Type B pancreatic cell (in vitro differentiated cells): Measurements from ENCODE around the gene CUL2. TPM values are rescaled to one million over a fixed set of nuclear protein-coding genes. Genes with fewer than 3 reads are reported as not detected.
"Not testable (repeated sequence)": the region's sequence is repeated elsewhere in the genome, so short reads cannot be mapped to it uniquely, and the experiment has no call there.

Experiments
- DNase-seq: peaks from one replicate; pipeline ENCODE4 v3.0.0; 2021; ENCODE audit warnings: mixed read lengths; ENCODE audit not compliant: unreplicated experiment; ENCODE audit errors: extremely low spot score
- H3K27ac Mint-ChIP-seq: 2 replicates; pipeline ENCODE4 v1.8.0; 2021; ENCODE audit warnings: mild to moderate bottlenecking, mixed read lengths
- H3K27me3 Mint-ChIP-seq: 2 replicates; pipeline ENCODE4 v1.8.0; 2021; ENCODE audit warnings: mixed read lengths
- H3K36me3 Mint-ChIP-seq: 2 replicates; pipeline ENCODE4 v1.8.0; 2021; ENCODE audit warnings: mixed read lengths
- H3K4me1 Mint-ChIP-seq: one replicate; pipeline ENCODE4 v1.8.0; 2021; ENCODE audit warnings: mixed read lengths; ENCODE audit not compliant: unreplicated experiment
- H3K4me3 Mint-ChIP-seq: 2 replicates; pipeline ENCODE4 v1.8.0; 2021; ENCODE audit warnings: mild to moderate bottlenecking, mixed read lengths
- H3K9me3 Mint-ChIP-seq: 2 replicates; pipeline ENCODE4 v1.8.0; 2021; ENCODE audit warnings: mixed read lengths
- total RNA-seq: library from RNA; stranded (reverse); gene quantifications from 2 replicates; pipeline ENCODE4 v1.2.1, GENCODE V29; 2021; ENCODE audit warnings: low replicate concordance
- TF ChIP-seq, protein P1 (sequence below): fragments of 200-600 bp; sonication (generic); conservative IDR thresholded peaks from 2 replicates; pipeline ENCODE4 v1.5.0; 2021; ENCODE audit warnings: antibody characterized with exemption, mild to moderate bottlenecking

The CUL2 gene
- total RNA-seq, 1 donor from 2014 or later = 36.4 TPM

GRCh38 chr10:34996843-34997242, 93.3 kb downstream of the CUL2 start:
- TF ChIP-seq, protein P1, sequence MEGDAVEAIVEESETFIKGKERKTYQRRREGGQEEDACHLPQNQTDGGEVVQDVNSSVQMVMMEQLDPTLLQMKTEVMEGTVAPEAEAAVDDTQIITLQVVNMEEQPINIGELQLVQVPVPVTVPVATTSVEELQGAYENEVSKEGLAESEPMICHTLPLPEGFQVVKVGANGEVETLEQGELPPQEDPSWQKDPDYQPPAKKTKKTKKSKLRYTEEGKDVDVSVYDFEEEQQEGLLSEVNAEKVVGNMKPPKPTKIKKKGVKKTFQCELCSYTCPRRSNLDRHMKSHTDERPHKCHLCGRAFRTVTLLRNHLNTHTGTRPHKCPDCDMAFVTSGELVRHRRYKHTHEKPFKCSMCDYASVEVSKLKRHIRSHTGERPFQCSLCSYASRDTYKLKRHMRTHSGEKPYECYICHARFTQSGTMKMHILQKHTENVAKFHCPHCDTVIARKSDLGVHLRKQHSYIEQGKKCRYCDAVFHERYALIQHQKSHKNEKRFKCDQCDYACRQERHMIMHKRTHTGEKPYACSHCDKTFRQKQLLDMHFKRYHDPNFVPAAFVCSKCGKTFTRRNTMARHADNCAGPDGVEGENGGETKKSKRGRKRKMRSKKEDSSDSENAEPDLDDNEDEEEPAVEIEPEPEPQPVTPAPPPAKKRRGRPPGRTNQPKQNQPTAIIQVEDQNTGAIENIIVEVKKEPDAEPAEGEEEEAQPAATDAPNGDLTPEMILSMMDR = no peak
- Mint-ChIP-seq H3K27ac (no peak overlapping the region), H3K36me3 (peaks cover 3% of the 10 kb centered on the region), H3K4me3 (no peak overlapping the region), H3K9me3 (no peaks in the 10 kb centered on the region), H3K27me3 (no peaks in the 10 kb centered on the region), H3K4me1 (peaks cover 22% of the 10 kb centered on the region)
- DNase-seq = no peak

- Mint-ChIP-seq H3K27ac (no peak overlapping the region), H3K4me3 (no peak overlapping the region), H3K36me3 (peaks cover 3% of the 10 kb centered on the region), H3K27me3 (no peaks in the 10 kb centered on the region), H3K4me1 (peaks cover 22% of the 10 kb centered on the region), H3K9me3 (no peaks in the 10 kb centered on the region)
- TF ChIP-seq, protein P1 = no peak
- no peak for DNase-seq
These were observed 94.2 kb downstream of the CUL2 start for GRCh38 chr10:34995925-34996324.

DNA sequence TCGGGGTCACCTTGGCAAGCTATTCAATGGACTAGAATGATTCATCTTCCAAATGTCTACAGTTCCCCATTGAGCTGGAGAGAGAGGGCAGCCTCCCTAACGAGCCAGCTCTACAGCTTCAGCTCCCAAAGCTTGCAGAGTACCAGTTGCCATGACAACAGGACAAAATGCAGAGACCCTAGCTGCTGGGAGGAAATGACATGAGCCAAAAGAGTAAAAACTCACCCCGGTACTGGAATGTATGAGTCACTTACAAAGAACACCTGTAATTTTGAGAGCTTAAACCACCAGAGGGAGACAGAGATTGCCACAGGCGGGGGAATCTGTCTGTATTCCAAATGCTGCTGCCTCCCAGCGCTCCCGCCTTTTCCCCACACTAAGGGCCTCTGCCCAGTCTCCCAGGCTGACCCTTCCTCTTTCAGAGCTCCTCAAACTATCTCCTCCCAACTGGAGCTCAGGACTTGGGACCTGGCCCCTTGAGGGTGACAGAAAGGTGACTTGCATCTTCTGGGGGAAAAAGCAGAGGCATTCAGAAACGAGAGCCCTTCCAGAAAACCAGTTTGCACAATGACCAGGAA, 95.5 kb downstream of the CUL2 start:
- Mint-ChIP-seq H3K4me1 (peaks cover 20% of the 10 kb centered on the region), H3K4me3 (no peak overlapping the region), H3K9me3 (no peaks in the 10 kb centered on the region), H3K36me3 (peaks cover 2% of the 10 kb centered on the region), H3K27me3 (no peaks in the 10 kb centered on the region), H3K27ac (peak overlapping the region; percentile 82)
- DNase-seq = no peak
- TF ChIP-seq, protein P1 = peak; percentile 87

- H3K27ac Mint-ChIP-seq = no peak overlapping the region
These were observed 96.4 kb downstream of the CUL2 start for GRCh38 chr10:34993782-34994181.

GRCh38 chr10:34991117-34991516, 99.0 kb downstream of the CUL2 start:
- H3K27ac Mint-ChIP-seq, DNase-seq, H3K36me3 Mint-ChIP-seq, H3K4me3 Mint-ChIP-seq, H3K27me3 Mint-ChIP-seq, H3K9me3 Mint-ChIP-seq: not testable (repeated sequence)
- peaks cover 27% of the 10 kb centered on the region for H3K4me1 Mint-ChIP-seq

More at GRCh38 chr10:34993782-34994181, 96.4 kb downstream of the CUL2 start:
- H3K4me3 Mint-ChIP-seq = no peak overlapping the region
- peaks cover 25% of the 10 kb centered on the region for H3K4me1 Mint-ChIP-seq
- no peaks in the 10 kb centered on the region for H3K9me3 Mint-ChIP-seq
- TF ChIP-seq, protein P1 = no peak
- no peaks in the 10 kb centered on the region for H3K36me3 Mint-ChIP-seq
- H3K27me3 Mint-ChIP-seq = no peaks in the 10 kb centered on the region
- no peak for DNase-seq

DNA sequence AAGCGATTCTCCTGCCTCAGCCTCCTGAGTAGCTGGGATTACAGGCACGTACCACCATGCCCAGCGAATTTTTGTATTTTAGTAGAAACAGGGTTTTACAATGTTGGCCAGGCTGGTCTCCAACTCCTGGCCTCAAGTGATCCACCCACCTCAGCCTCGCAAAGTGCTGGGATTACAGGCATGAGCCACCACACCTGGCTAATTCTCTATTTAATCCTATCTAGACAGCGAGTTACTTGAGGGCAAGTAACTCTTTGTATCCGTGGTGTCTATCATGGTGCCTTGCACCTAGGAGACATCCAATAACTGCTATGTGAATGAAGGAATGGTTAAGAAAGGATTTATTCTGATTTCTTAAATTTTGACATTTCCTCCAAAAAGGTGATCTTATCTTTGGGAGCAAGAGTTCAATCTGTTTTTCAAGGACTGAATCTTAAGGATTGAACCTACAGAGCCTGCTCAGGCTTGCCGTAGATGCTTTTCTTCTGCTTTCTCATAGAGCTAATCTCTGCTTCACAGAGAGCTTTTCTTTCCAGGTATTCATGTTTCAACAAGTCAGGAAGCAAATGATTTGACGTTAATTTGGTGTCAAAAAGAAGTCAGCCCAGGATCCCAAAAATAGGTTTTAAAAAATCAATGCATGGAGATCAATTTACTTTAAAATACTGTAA, 101.6 kb downstream of the CUL2 start:
- no peaks in the 10 kb centered on the region for H3K9me3 Mint-ChIP-seq
- no peak for DNase-seq

More for the DNA sequence above, 101.6 kb downstream of the CUL2 start:
- H3K27ac Mint-ChIP-seq = peak overlapping the region; percentile 6
- H3K36me3 Mint-ChIP-seq = peaks cover 5% of the 10 kb centered on the region
- TF ChIP-seq, protein P1 = no peak
- H3K27me3 Mint-ChIP-seq = no peaks in the 10 kb centered on the region
- H3K4me1 Mint-ChIP-seq = peaks cover 10% of the 10 kb centered on the region
- H3K4me3 Mint-ChIP-seq = peak overlapping the region; percentile 1
